K562 (cell line): ENCODE data around the gene POLR2C. TPM values are rescaled to one million over a fixed set of nuclear protein-coding genes. Genes with fewer than 3 reads are reported as not detected.
A peak's percentile ranks its signal among the peaks of the same experiment; 100 is the strongest.

Experiments
- ATAC-seq: fragments of 200-7000 bp; cut with Tn5 transposase; 3 replicates; pipeline ENCODE4 v1.9.1; 2020; ENCODE audit warnings: moderate library complexity
- BruUV-seq: library from RNA; stranded (reverse); fragments of 400-500 nt; replicated peaks from 2 replicates; lab custom pipeline; 2021; lab: Mats Ljungman, UMichigan
- CTCF ChIA-PET: fragments of 300-600 bp; formaldehyde crosslinking; extraction: SDS; loops from one replicate; lab custom pipeline; 2021; ENCODE audit warnings: low intra/inter-chr PET ratio; lab: Yijun Ruan, JAX
- POLR2A ChIA-PET: fragments of 300-600, 350-650 bp; sonication (Branson Sonifier 250); formaldehyde crosslinking; extraction: SDS; loops from one replicate; lab custom pipeline; 2021; ENCODE audit warnings: antibody characterized with exemption, inconsistent platforms; lab: Yijun Ruan, JAX
- DNase-seq, 4 experiments: peaks; one replicate each; pipeline versions ENCODE4 v3.0.0 to v3.0.0-alpha.2; 2011 to 2018; ENCODE audit warnings: low spot score in 3 of 4, mixed read lengths in 3 of 4; ENCODE audit errors: extremely low read depth in 1 of 4
- FAIRE-seq: peaks from 2 replicates; lab custom pipeline; 2011; peaks lifted over from hg19 to GRCh38; lab: Jason Lieb, UNC
- H2AFZ ChIP-seq: 2 replicates; pipeline ENCODE4 v1.6.0; 2011; ENCODE audit warnings: low read depth, low read length, control low read depth, inconsistent platforms
- H3K27ac ChIP-seq: fragments of 200-600 bp; 3 replicates; pipeline ENCODE4 v1.8.0; 2011; ENCODE audit warnings: low read depth, mild to moderate bottlenecking, control low read depth, inconsistent platforms, low read length, moderate library complexity, mixed read lengths; ENCODE audit errors: extremely low read depth
- H3K27me3 ChIP-seq, 2 experiments: fragments of 300-600 bp in 1 of 2; 2 replicates in 1 of 2; 3 replicates in 1 of 2; pipeline versions ENCODE4 v1.6.0 to v1.8.0; 2011; ENCODE audit warnings: inconsistent platforms in 2 of 2, low read length in 2 of 2, mild to moderate bottlenecking in 1 of 2, mixed read lengths in 1 of 2, moderate library complexity in 1 of 2; ENCODE audit not compliant: control insufficient read depth in 2 of 2, insufficient read depth in 2 of 2
- H3K36me3 ChIP-seq: fragments of 300-600 bp; 3 replicates; pipeline ENCODE4 v1.8.0; 2011; ENCODE audit warnings: mild to moderate bottlenecking, low read length, inconsistent platforms; ENCODE audit not compliant: control insufficient read depth, insufficient read depth
- H3K4me1 ChIP-seq, 2 experiments: fragments of 200-600 bp in 1 of 2; replicated peaks in 1 of 2; 2 replicates in 1 of 2; 3 replicates in 1 of 2; pipeline versions ENCODE4 v1.5.1 to v1.8.0; 2011; ENCODE audit warnings: inconsistent platforms in 2 of 2, low read length in 2 of 2, mild to moderate bottlenecking in 1 of 2, mixed read lengths in 1 of 2, moderate library complexity in 1 of 2; ENCODE audit not compliant: control insufficient read depth in 2 of 2, insufficient read depth in 2 of 2
- H3K4me2 ChIP-seq: 2 replicates; pipeline ENCODE4 v1.6.1; 2011; ENCODE audit warnings: low read length, control low read depth, inconsistent platforms, mixed read lengths; ENCODE audit not compliant: insufficient read depth
- H3K4me3 ChIP-seq: fragments of 200-600 bp; sonication (generic), shearing (Covaris generic); 2 replicates; pipeline ENCODE4 v1.5.1; 2016; ENCODE audit warnings: control low read depth, inconsistent platforms
- H3K79me2 ChIP-seq: fragments of 200-600 bp; 3 replicates; pipeline ENCODE4 v1.8.0; 2011; ENCODE audit warnings: low read length, inconsistent platforms; ENCODE audit not compliant: control insufficient read depth, insufficient read depth
- H3K9ac ChIP-seq, 2 experiments: 2 replicates each; pipeline versions ENCODE4 v1.6.0 to v1.6.1; 2011; ENCODE audit warnings: low read depth in 2 of 2, low read length in 2 of 2, control low read depth in 1 of 2, inconsistent platforms in 1 of 2, mild to moderate bottlenecking in 1 of 2, mixed read lengths in 1 of 2; ENCODE audit not compliant: insufficient read depth in 1 of 2
- H3K9me1 ChIP-seq: one replicate; pipeline ENCODE4 v1.6.0; 2011; ENCODE audit warnings: inconsistent platforms, mild to moderate bottlenecking, low read length, moderate library complexity; ENCODE audit not compliant: control insufficient read depth, insufficient read depth
- H3K9me3 ChIP-seq: replicated peaks from 2 replicates; pipeline ENCODE4 v1.5.1; 2011; ENCODE audit warnings: low read depth, low read length, inconsistent platforms; ENCODE audit not compliant: control insufficient read depth, insufficient read depth
- H4K20me1 ChIP-seq: replicated peaks from 2 replicates; pipeline ENCODE4 v1.6.1; 2011; ENCODE audit warnings: low read length, inconsistent platforms, mixed read lengths; ENCODE audit not compliant: control insufficient read depth, insufficient read depth
- BRD9 ChIP-seq: fragments of 450-650 bp; IDR thresholded peaks from 2 replicates; pipeline ENCODE4 v1.6.1; 2018; ENCODE audit warnings: low read depth; ENCODE audit not compliant: partially characterized antibody
- FOXA1 ChIP-seq: fragments of 450-650 bp; IDR thresholded peaks from 2 replicates; pipeline ENCODE4 v1.6.1; 2016; ENCODE audit warnings: mild to moderate bottlenecking, borderline replicate concordance
- KAT2B ChIP-seq: IDR thresholded peaks from one replicate; pipeline ENCODE4 v1.6.1; 2012; ENCODE audit warnings: low read depth, mild to moderate bottlenecking, control low read depth, inconsistent platforms, low read length, moderate library complexity
- SPI1 ChIP-seq: IDR thresholded peaks from 2 replicates; pipeline ENCODE4 v1.6.1; 2011; ENCODE audit warnings: low read depth, low read length, control low read depth, borderline replicate concordance
- WGBS: fragments of 100-300 bp; shearing (Covaris generic); methylation state at CpG from one replicate; pipeline ENCODE4 v1.1.6; 2016; ENCODE audit warnings: low coverage, mixed read lengths; ENCODE audit not compliant: insufficient coverage; ENCODE audit errors: missing lambda C conversion rate; 5-methylcytosine and 5-hydroxymethylcytosine counted together
- in situ Hi-C: fragments of 300-500 bp; cut with MboI; formaldehyde crosslinking; loops from 4 replicates; pipeline ENCODE4 v1.15.0; 2018; ENCODE audit warnings: inconsistent platforms, mixed read lengths
- intact Hi-C: fragments of 100-400 bp; cut with micrococcal nuclease; formaldehyde crosslinking; loops from 2 replicates; pipeline ENCODE4 v1.14.2; 2022
- polyA plus RNA-seq, 8 experiments: library from polyadenylated mRNA; depleted of rRNA in 4 of 8; stranded (reverse) in 5 of 8; unstranded in 3 of 8; fragments of >200 nt; fragmentation: Nextera tagmentation in 2 of 8; fragmentation: Illumina TruSeq in 1 of 8; extraction: Ambion mirVana in 2 of 8; extraction: Trizol in 1 of 8; gene quantifications; 2 replicates each; pipeline versions ENCODE4 v1.2.1 to v1.2.3, GENCODE V29; 2011 to 2014; ENCODE audit warnings: inconsistent platforms in 1 of 8, missing spikeins in 1 of 8
- total RNA-seq, 7 experiments: library from RNA; depleted of rRNA in 6 of 7; stranded (reverse); fragments of >200 nt in 6 of 7; fragmentation: Illumina TruSeq in 2 of 7; extraction: Trizol in 2 of 7; gene quantifications; 2 replicates each; pipeline versions ENCODE4 v1.2.1 to v1.2.3, GENCODE V29; 2011 to 2021; ENCODE audit warnings: low replicate concordance in 1 of 7

Gene POLR2C
- total and polyA plus RNA-seq, 9 of the 15 experiments (the other 6 are each of a cell fraction or from before 2014, with no cell fraction given), result 70.3 to 163 (median 92.3) TPM

GRCh38 chr16:57427824-57428223 is 34.7 kb upstream of the POLR2C start:
- Histone ChIP-seq H3K4me1 (no peaks in the 10 kb centered on the region), H3K9me1 (no peaks in the 10 kb centered on the region), H4K20me1 (no peaks in the 10 kb centered on the region), H3K4me2 (no peak overlapping the region), H3K79me2 (no peaks in the 10 kb centered on the region), H3K9ac (no peak overlapping the region), H3K36me3 (peaks cover 54% of the 10 kb centered on the region), H2AFZ (no peak overlapping the region), H3K27me3 (no peaks in the 10 kb centered on the region), H3K27ac (no peak overlapping the region), H3K9me3 (no peaks in the 10 kb centered on the region), H3K4me3 (no peak overlapping the region)
- no TSS peak for BruUV-seq
- ATAC-seq, result no peak
- in situ Hi-C loops, result no loop called here
- CTCF ChIA-PET, result no interaction called here
- intact Hi-C loops, result no loop called here
- FAIRE-seq, result no peak
- TF ChIP-seq KAT2B (no peak), BRD9 (no peak)
- POLR2A ChIA-PET, result no interaction called here
- DNase-seq, result no peak

DNA sequence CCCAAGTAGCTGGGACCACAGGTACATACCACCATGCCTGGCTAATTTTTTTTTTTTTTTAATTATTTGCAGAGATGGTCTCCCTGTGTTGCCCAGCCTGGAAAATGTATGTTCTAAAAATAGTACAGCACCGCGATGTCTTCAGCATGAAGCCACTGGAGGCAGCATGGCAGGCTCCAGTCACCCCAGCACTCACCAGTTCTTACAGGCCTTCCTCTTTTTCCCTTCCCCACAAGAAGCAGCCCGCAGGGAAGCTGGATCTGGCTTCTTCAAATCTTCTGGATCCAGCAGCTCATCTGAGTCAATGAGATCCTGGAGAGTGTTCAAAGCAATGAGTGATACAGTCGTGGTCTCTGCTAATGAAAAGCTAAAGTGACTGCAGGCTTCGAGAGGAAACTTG is 31.5 kb upstream of the POLR2C start:
- Histone ChIP-seq H3K4me2 (no peak overlapping the region), H3K4me3 (no peak overlapping the region), H3K27ac (no peak overlapping the region), H3K27me3 (no peaks in the 10 kb centered on the region), H2AFZ (no peak overlapping the region), H3K4me1 (no peaks in the 10 kb centered on the region), H4K20me1 (no peaks in the 10 kb centered on the region), H3K79me2 (no peaks in the 10 kb centered on the region), H3K9ac (no peak overlapping the region), H3K9me3 (no peaks in the 10 kb centered on the region), H3K36me3 (peaks cover 85% of the 10 kb centered on the region), H3K9me1 (no peaks in the 10 kb centered on the region)
- FAIRE-seq (no peak), DNase-seq (no peak), ATAC-seq (no peak)
- no TSS peak for BruUV-seq
- intact Hi-C loops, result no loop called here
- POLR2A ChIA-PET, result interaction anchor here (0.6 to 2.2 kb wide), 3 partner anchors 14 to 49 kb away, joined by 3 to 4 read pairs (median 3); no protein-coding TSS in a partner anchor
- WGBS, result 76% methylated on average over 5 of the region's 5 CpGs
- TF ChIP-seq SPI1 (0 out of 2 replicates have a peak, but pooled peaks have one; percentile 17), FOXA1 (no peak)
- CTCF ChIA-PET, result no interaction called here
- in situ Hi-C loops, result no loop called here
